HepG2 (cell line): ENCODE data around the gene ERBB3. TPM values are rescaled to one million over a fixed set of nuclear protein-coding genes. Genes with fewer than 3 reads are reported as not detected.
A peak's percentile ranks its signal among the peaks of the same experiment; 100 is the strongest.

ENCODE experiments used
- ARID4A ChIP-seq: sonication (generic); formaldehyde crosslinking; IDR thresholded peaks from 2 replicates; pipeline ENCODE4 v1.5.0; 2020; ENCODE audit warnings: mild to moderate bottlenecking, missing genetic modification reagents, borderline replicate concordance
- ARNT2 ChIP-seq: sonication (generic); formaldehyde crosslinking; IDR thresholded peaks from 2 replicates; pipeline ENCODE4 v1.8.0; 2022; ENCODE audit warnings: mild to moderate bottlenecking, low read depth, missing genetic modification reagents, moderate library complexity
- CEBPB ChIP-seq: IDR thresholded peaks from 2 replicates; pipeline ENCODE4 v1.6.1; 2011; ENCODE audit warnings: low read depth, low read length, improper control_type of control experiment, borderline replicate concordance
- DDIT3 ChIP-seq: sonication (generic); formaldehyde crosslinking; IDR thresholded peaks from 2 replicates; pipeline ENCODE4 v1.4.0; 2020; ENCODE audit warnings: mild to moderate bottlenecking, missing genetic modification reagents
- HMG20B ChIP-seq: conservative IDR thresholded peaks from 2 replicates; pipeline ENCODE4 v1.6.1; 2016; ENCODE audit warnings: missing genetic modification reagents, missing compliant biosample characterization
- MED13 ChIP-seq: sonication (generic); formaldehyde crosslinking; IDR thresholded peaks from 2 replicates; pipeline ENCODE4 v1.5.0; 2020; ENCODE audit warnings: missing genetic modification reagents
- NBN ChIP-seq: fragments of 450-650 bp; conservative IDR thresholded peaks from 2 replicates; pipeline ENCODE4 v1.6.1; 2017
- NCOR1 ChIP-seq: fragments of 200-600 bp; sonication (generic); IDR thresholded peaks from 2 replicates; pipeline ENCODE4 v1.7.0; 2017; ENCODE audit warnings: antibody characterized with exemption, low read length, borderline replicate concordance
- PLSCR1 ChIP-seq: sonication (generic); formaldehyde crosslinking; IDR thresholded peaks from 2 replicates; pipeline ENCODE4 v1.5.0; 2020; ENCODE audit warnings: missing genetic modification reagents, mild to moderate bottlenecking, borderline replicate concordance
- SP2 ChIP-seq: sonication (generic); formaldehyde crosslinking; IDR thresholded peaks from 2 replicates; pipeline ENCODE4 v1.5.1; 2020; ENCODE audit warnings: mild to moderate bottlenecking, missing genetic modification reagents
- SSRP1 ChIP-seq: IDR thresholded peaks from 2 replicates; pipeline ENCODE4 v1.6.1; 2016; ENCODE audit warnings: control low read depth
- TAF15 ChIP-seq: fragments of 200-400 bp; formaldehyde crosslinking; IDR thresholded peaks from one replicate; pipeline ENCODE4 v1.6.1; 2018; ENCODE audit warnings: mild to moderate bottlenecking, low read depth, low read length; ENCODE audit not compliant: poor library complexity, severe bottlenecking
- TP53 ChIP-seq: sonication (generic); formaldehyde crosslinking; conservative IDR thresholded peaks from 2 replicates; pipeline ENCODE4 v1.4.0; 2020; ENCODE audit warnings: missing genetic modification reagents
- YEATS2 ChIP-seq: sonication (generic); formaldehyde crosslinking; IDR thresholded peaks from 2 replicates; pipeline ENCODE4 v1.4.0; 2020; ENCODE audit warnings: missing genetic modification reagents, borderline replicate concordance
- ZC3H13 ChIP-seq: sonication (generic); formaldehyde crosslinking; IDR thresholded peaks from 2 replicates; pipeline ENCODE4 v1.8.1; 2023; ENCODE audit warnings: mild to moderate bottlenecking, missing genetic modification reagents, moderate library complexity
- ZNF205 ChIP-seq: IDR thresholded peaks from 2 replicates; pipeline ENCODE4 v1.6.1; 2018; ENCODE audit warnings: missing biosample characterization, missing genetic modification reagents
- ZNF350 ChIP-seq: sonication (generic); formaldehyde crosslinking; IDR thresholded peaks from 2 replicates; pipeline ENCODE4 v1.4.0; 2020; ENCODE audit warnings: mild to moderate bottlenecking, low read depth, missing genetic modification reagents, borderline replicate concordance
- ZNF446 ChIP-seq: sonication (generic); formaldehyde crosslinking; IDR thresholded peaks from 2 replicates; pipeline ENCODE4 v1.5.0; 2020; ENCODE audit warnings: mild to moderate bottlenecking, missing genetic modification reagents
- ZNF451 ChIP-seq: sonication (generic); formaldehyde crosslinking; IDR thresholded peaks from 2 replicates; pipeline ENCODE4 v1.5.0; 2020; ENCODE audit warnings: mild to moderate bottlenecking, missing genetic modification reagents
- ZNF510 ChIP-seq: sonication (generic); formaldehyde crosslinking; IDR thresholded peaks from 2 replicates; pipeline ENCODE4 v1.4.0; 2020; ENCODE audit warnings: low read depth, mild to moderate bottlenecking, missing genetic modification reagents
- ZNF740 ChIP-seq: sonication (generic); formaldehyde crosslinking; IDR thresholded peaks from 2 replicates; pipeline ENCODE4 v1.4.0; 2020; ENCODE audit warnings: missing genetic modification reagents
- ZNF75D ChIP-seq: sonication (generic); formaldehyde crosslinking; IDR thresholded peaks from 2 replicates; pipeline ENCODE4 v1.8.1; 2023; ENCODE audit warnings: missing genetic modification reagents, mild to moderate bottlenecking, borderline replicate concordance
- polyA plus RNA-seq, 8 experiments: library from polyadenylated mRNA; depleted of rRNA in 3 of 8; stranded (reverse) in 7 of 8; unstranded in 1 of 8; fragments of >200 nt; fragmentation: Illumina TruSeq in 4 of 8; extraction: Trizol in 4 of 8; gene quantifications; 2 replicates each; pipeline versions ENCODE4 v1.2.1 to v1.2.3, GENCODE V29; 2011 to 2016; ENCODE audit warnings: low read depth in 4 of 8, missing spikeins in 1 of 8, mixed read lengths in 1 of 8; ENCODE audit not compliant: insufficient read depth in 1 of 8
- total RNA-seq, 5 experiments: library from RNA; depleted of rRNA; stranded (reverse); fragments of >200 nt; fragmentation: Illumina TruSeq; extraction: Trizol; gene quantifications; 2 replicates each; pipeline ENCODE4 v1.2.3, GENCODE V29; 2016; ENCODE audit warnings: low read depth in 1 of 5
- TF ChIP-seq, protein P1 (sequence below): IDR thresholded peaks from 2 replicates; pipeline ENCODE4 v1.6.1; 2016; ENCODE audit warnings: low read depth

The ERBB3 gene
- total and polyA plus RNA-seq, 2 of the 13 experiments (the other 11 are each of a cell fraction or from before 2014, with no cell fraction given): 93.6 to 358 TPM

GRCh38 chr12:56117778-56118687, 38.1 kb downstream of the ERBB3 start, which contains the start of gene ZC3H10 (continued):
- TF ChIP-seq ZNF350 (CRISPR knock-in tag) (peak; percentile 93), PLSCR1 (CRISPR knock-in tag) (no peak), TP53 (no peak), HMG20B (CRISPR knock-in tag) (no peak), ZNF510 (CRISPR knock-in tag) (no peak), SP2 (CRISPR knock-in tag) (peak; percentile 80), CEBPB (no peak), ZNF205 (CRISPR knock-in tag) (peak; percentile 55; the same call in 1 of the 2 replicates), ZC3H13 (CRISPR knock-in tag) (peak; percentile 99), ZNF740 (CRISPR knock-in tag) (no peak), ARID4A (CRISPR knock-in tag) (peak; percentile 99), ARNT2 (CRISPR knock-in tag) (peak; percentile 92), DDIT3 (CRISPR knock-in tag) (no peak), ZNF75D (CRISPR knock-in tag) (no peak), NBN (no peak), NCOR1 (no peak), ZNF451 (CRISPR knock-in tag) (0 out of 2 replicates have a peak, but pooled peaks have one; percentile 61), YEATS2 (CRISPR knock-in tag) (peak; percentile 99), SSRP1 (CRISPR knock-in tag) (no peak), TAF15 (peak; percentile 92), ZNF446 (peak; percentile 87), MED13 (CRISPR knock-in tag) (peak; percentile 69; the same call in 1 of the 2 replicates)
- TF ChIP-seq, protein P1, sequence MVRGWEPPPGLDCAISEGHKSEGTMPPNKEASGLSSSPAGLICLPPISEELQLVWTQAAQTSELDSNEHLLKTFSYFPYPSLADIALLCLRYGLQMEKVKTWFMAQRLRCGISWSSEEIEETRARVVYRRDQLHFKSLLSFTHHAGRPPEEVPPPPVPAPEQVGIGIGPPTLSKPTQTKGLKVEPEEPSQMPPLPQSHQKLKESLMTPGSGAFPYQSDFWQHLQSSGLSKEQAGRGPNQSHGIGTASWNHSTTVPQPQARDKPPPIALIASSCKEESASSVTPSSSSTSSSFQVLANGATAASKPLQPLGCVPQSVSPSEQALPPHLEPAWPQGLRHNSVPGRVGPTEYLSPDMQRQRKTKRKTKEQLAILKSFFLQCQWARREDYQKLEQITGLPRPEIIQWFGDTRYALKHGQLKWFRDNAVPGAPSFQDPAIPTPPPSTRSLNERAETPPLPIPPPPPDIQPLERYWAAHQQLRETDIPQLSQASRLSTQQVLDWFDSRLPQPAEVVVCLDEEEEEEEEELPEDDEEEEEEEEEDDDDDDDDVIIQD (CRISPR knock-in tag): no peak; the same call in 1 of the 2 replicates
